ENCODE data around the gene TEX48.
A peak's percentile ranks its signal among the peaks of the same experiment; 100 is the strongest.

Gene TEX48

GRCh38 chr9:114666851-114667250, 15.1 kb downstream of the TEX48 start:
- DNase-seq (ENCODE audit: low read depth), result no peak

- no peak for DNase-seq (ENCODE audit: low read depth)
Observed at GRCh38 chr9:114666401-114666800, 15.6 kb downstream of the TEX48 start.

- DNase-seq (ENCODE audit: low read depth), result no peak
Observed at GRCh38 chr9:114664181-114664580, 17.8 kb downstream of the TEX48 start.

- DNase-seq (ENCODE audit: low read depth), result peak; percentile 5
Observed at GRCh38 chr9:114662081-114662989, 19.7 kb downstream of the TEX48 start.

- no peak for DNase-seq (ENCODE audit: low read depth)
Observed at GRCh38 chr9:114657705-114658104, 24.3 kb downstream of the TEX48 start, which contains the start of gene TEX53. Gene TEX53 (minus strand): TSS chr9:114657805. CDS start chr9:114657774, 31 bp downstream.

GRCh38 chr9:114656301-114656700, 25.7 kb downstream of the TEX48 start:
- DNase-seq (ENCODE audit: low read depth), result no peak

GRCh38 chr9:114655689-114656088, 26.3 kb downstream of the TEX48 start:
- DNase-seq (ENCODE audit: low read depth), result no peak

GRCh38 chr9:114653556-114654159, 28.3 kb downstream of the TEX48 start:
- peak; percentile 46 for DNase-seq (ENCODE audit: low read depth)

GRCh38 chr9:114652776-114653555, 29.0 kb downstream of the TEX48 start:
- no peak for DNase-seq (ENCODE audit: low read depth)

GRCh38 chr9:114643896-114644295, 38.1 kb downstream of the TEX48 start:
- DNase-seq (ENCODE audit: low read depth), result no peak

GRCh38 chr9:114643001-114643400, 39.0 kb downstream of the TEX48 start:
- DNase-seq (ENCODE audit: low read depth), result no peak

- no peak for DNase-seq (ENCODE audit: low read depth)
Observed at GRCh38 chr9:114641967-114642366, 40.0 kb downstream of the TEX48 start.

GRCh38 chr9:114638404-114638803, 43.6 kb downstream of the TEX48 start:
- no peak for DNase-seq (ENCODE audit: low read depth)

GRCh38 chr9:114634387-114634786, 47.6 kb downstream of the TEX48 start:
- no peak for DNase-seq (ENCODE audit: low read depth)

GRCh38 chr9:114633438-114634089, 48.4 kb downstream of the TEX48 start:
- DNase-seq (ENCODE audit: low read depth), result no peak

- DNase-seq (ENCODE audit: low read depth), result no peak
Observed at GRCh38 chr9:114631166-114631565, 50.8 kb downstream of the TEX48 start.

- DNase-seq (ENCODE audit: low read depth), result no peak
Observed at GRCh38 chr9:114629563-114630090, 52.4 kb downstream of the TEX48 start.

- DNase-seq (ENCODE audit: low read depth), result no peak
Observed at GRCh38 chr9:114627553-114627952, 54.4 kb downstream of the TEX48 start.

- DNase-seq (ENCODE audit: low read depth), result no peak
Observed at GRCh38 chr9:114626415-114627020, 55.5 kb downstream of the TEX48 start.

GRCh38 chr9:114624677-114625076, 57.3 kb downstream of the TEX48 start:
- DNase-seq (ENCODE audit: low read depth), result no peak

GRCh38 chr9:114621975-114622609, 59.9 kb downstream of the TEX48 start:
- DNase-seq (ENCODE audit: low read depth), result no peak

Measured in T-helper 22 cell (primary cell).